ENCODE data around the gene ADAMTS19.

Gene ADAMTS19

DNA sequence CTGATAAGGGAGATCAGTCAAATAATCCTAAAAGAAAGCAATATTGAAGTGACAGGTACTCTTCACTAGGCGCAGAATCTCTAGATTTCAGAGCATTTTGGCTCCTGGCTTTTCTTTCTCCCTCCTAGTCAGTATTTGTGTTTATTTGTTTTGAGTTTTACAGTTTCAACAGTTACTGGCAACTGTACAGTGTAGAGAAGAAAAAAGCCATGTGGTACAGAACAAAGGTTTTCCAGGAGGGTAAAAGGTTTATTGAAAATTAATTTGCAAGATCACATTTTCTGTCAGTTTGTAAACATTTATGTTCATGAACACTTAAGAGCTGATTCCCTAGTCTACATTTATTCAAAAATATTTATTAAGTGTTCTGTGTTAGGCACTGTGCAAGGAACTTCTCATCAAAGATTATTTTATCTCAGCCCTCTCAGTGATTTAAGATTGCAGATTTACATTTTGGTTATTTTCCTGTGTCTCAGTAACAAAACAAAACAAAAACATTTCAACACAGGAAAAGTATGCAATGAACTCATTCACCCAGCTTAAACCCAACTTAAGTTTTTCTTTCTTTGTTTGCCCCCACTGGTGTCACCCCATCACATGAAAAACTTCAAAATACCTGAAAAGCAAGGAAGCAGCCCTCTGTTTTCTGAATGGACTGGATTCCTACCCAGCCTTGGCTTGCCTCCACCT is 300.7 kb downstream of the ADAMTS19 start:
- TF ChIP-seq, protein P1, sequence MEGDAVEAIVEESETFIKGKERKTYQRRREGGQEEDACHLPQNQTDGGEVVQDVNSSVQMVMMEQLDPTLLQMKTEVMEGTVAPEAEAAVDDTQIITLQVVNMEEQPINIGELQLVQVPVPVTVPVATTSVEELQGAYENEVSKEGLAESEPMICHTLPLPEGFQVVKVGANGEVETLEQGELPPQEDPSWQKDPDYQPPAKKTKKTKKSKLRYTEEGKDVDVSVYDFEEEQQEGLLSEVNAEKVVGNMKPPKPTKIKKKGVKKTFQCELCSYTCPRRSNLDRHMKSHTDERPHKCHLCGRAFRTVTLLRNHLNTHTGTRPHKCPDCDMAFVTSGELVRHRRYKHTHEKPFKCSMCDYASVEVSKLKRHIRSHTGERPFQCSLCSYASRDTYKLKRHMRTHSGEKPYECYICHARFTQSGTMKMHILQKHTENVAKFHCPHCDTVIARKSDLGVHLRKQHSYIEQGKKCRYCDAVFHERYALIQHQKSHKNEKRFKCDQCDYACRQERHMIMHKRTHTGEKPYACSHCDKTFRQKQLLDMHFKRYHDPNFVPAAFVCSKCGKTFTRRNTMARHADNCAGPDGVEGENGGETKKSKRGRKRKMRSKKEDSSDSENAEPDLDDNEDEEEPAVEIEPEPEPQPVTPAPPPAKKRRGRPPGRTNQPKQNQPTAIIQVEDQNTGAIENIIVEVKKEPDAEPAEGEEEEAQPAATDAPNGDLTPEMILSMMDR (IDR thresholded peaks at IDR 0.05; ENCODE audit: low read depth, low read length) = no peak
- DNase-seq (ENCODE audit: low read depth in 2 of 2) = peak in 1 of 2 donors; percentile 8
- no peak overlapping the region for H3K4me3 ChIP-seq (replicated peaks in 1 of 2; ENCODE audit: low read depth in 2 of 2, low read length in 2 of 2)

DNA sequence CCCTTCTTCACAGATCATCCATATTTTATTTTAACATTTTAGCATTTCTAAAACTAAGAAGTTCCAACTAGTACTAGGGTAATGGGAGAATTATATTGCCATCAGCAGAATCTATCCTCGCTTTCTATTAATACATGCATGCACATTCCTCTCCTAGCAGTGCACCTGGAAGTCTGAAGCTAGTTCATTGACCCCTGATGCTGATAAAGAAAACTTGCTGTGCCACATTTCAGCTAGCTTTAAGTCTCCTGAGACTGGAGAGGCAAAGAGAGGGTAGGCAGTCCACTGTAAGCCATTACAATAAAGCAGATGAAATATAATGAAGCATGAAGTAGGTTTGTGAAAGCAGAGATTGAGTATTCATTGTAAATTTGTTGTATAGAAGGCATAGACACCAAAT is 303.6 kb downstream of the ADAMTS19 start:
- TF ChIP-seq, protein P1 (IDR thresholded peaks at IDR 0.05; ENCODE audit: low read depth, low read length) = no peak
- no peak for DNase-seq (ENCODE audit: low read depth in 2 of 2)
- no peak overlapping the region for H3K4me3 ChIP-seq (replicated peaks in 1 of 2; ENCODE audit: low read depth in 2 of 2, low read length in 2 of 2)

DNA sequence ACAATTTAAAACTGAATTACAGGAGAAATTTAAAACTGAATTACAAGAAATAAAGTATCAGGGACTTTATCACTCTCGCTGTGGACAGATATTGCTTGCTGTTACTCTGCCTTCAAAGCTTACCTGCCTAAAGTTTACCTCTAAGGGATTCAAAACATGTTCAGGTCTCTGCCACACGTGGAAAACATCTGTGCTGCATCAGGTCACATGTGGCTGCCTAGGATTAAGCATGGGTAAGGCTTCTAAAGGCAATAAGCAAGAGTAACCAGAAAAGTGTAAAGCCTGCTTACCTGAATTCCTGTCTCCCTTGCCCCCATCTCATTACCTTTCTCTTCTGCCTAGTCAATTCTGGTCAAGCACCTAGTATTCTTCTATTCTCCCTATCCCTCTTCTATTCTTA is 306.7 kb downstream of the ADAMTS19 start:
- H3K4me3 ChIP-seq (replicated peaks in 1 of 2; ENCODE audit: low read depth in 2 of 2, low read length in 2 of 2) = no peak overlapping the region
- TF ChIP-seq, protein P1 (IDR thresholded peaks at IDR 0.05; ENCODE audit: low read depth, low read length) = no peak
- no peak for DNase-seq (ENCODE audit: low read depth in 2 of 2)

DNA sequence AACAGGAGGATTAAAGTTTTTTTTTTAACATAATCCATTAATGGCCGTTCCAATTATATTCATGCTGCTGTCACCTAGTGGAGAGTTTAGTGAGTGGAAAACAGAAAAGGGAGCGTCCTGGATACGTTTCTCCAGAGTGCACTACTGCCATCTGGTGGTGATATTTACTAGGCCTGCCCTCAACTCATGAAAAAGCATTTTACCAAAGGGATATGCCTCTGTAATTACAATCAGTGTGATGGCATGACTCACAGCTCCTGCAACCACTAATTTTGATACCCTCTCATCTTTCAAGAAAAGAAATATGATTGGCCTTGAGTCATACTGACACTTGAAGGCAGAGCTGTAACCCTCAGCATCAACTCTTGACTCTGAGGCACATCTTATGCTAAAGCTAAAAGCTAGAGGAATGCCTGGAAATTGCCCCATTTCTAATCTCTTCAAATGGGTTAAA is 307.9 kb downstream of the ADAMTS19 start:
- H3K4me3 ChIP-seq (replicated peaks in 1 of 2; ENCODE audit: low read depth in 2 of 2, low read length in 2 of 2) = no peak overlapping the region
- TF ChIP-seq, protein P1 (IDR thresholded peaks at IDR 0.05; ENCODE audit: low read depth, low read length) = peak; percentile 98
- peak; percentile 93 to 94 for DNase-seq (ENCODE audit: low read depth in 2 of 2)

DNA sequence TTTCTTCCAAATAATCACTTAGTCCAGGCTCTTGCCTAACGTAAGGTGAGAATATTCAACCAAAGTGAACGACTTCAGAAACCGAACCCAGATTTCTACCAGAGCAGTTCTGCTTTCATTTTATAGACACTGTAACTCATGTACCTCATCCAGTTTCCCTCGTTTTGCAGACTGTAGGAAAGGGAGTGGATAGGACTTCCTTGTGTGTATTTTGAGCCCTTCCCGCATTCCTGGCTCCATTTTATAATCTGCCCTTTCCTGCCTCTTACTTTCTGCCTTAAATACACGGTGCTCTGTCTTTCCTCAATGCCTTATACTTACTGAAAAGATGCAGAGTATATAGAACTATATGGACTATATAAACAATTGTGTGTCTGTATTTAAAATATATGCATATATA is 308.6 kb downstream of the ADAMTS19 start:
- H3K4me3 ChIP-seq (replicated peaks in 1 of 2; ENCODE audit: low read depth in 2 of 2, low read length in 2 of 2) = no peak overlapping the region
- no peak for DNase-seq (ENCODE audit: low read depth in 2 of 2)
- TF ChIP-seq, protein P1 (IDR thresholded peaks at IDR 0.05; ENCODE audit: low read depth, low read length) = no peak

DNA sequence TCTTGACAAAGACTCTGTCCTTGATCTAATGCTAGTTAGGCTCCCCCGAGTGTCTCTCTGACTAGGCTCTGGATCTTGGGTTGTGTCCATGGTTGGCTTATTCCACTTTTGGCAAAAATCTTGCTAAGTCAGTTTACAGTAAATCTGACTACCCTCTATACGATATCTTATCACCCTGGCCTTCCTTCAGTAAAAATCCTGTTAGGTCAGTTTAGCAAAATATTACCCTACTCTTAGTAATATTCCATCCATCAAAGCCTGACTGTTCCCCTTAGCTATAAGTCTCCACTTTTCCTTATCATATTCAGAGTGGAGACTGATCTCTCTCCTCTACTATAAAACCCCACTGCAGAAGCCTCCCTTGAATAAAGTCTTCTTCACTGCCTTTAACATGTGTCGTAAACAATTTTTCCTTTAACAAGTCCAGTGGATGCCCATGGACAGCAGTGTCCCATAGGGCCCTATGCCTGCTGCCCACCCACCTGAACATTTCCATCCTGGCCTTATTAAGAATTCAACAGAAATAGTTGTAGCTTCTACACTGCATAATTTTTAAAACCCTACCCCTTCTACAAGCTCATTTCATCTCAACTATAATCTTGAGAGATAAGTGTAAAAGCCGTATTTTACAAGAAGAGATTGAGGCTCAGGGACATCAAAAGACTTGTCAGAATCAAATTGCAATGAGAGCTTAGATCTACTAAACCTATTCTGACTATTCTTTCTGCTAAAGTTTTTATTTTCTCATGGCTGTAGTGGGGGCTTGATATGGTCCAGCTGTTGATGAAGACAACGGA is 310.1 kb downstream of the ADAMTS19 start:
- TF ChIP-seq, protein P1 (IDR thresholded peaks at IDR 0.05; ENCODE audit: low read depth, low read length) = no peak
- peak in 1 of 2 donors; percentile 13 for DNase-seq (ENCODE audit: low read depth in 2 of 2)
- no peak overlapping the region for H3K4me3 ChIP-seq (replicated peaks in 1 of 2; ENCODE audit: low read depth in 2 of 2, low read length in 2 of 2)

Measured in cardiac fibroblast (primary cell).